Mesendoderm (in vitro differentiated cells): ENCODE measurements around the gene ACBD4.

Experiments
- DNase-seq: peaks from one replicate; pipeline ENCODE4 v3.0.0; 2013
- H2AK5ac ChIP-seq: 2 replicates; pipeline ENCODE4 v1.6.1; 2013; ENCODE audit warnings: low read length, inconsistent platforms
- H2BK120ac ChIP-seq: 2 replicates; pipeline ENCODE4 v1.6.1; 2013; ENCODE audit warnings: low read depth, mild to moderate bottlenecking, low read length, moderate library complexity, mixed read lengths
- H2BK15ac ChIP-seq: replicated peaks from 2 replicates; pipeline ENCODE4 v1.6.1; 2013; ENCODE audit warnings: low read depth, mild to moderate bottlenecking, moderate library complexity
- H2BK5ac ChIP-seq: 2 replicates; pipeline ENCODE4 v1.6.1; 2013; ENCODE audit warnings: low read length, inconsistent platforms
- H3K18ac ChIP-seq: 2 replicates; pipeline ENCODE4 v1.6.1; 2013; ENCODE audit warnings: mild to moderate bottlenecking, low read length, mixed read lengths
- H3K23ac ChIP-seq: one replicate; pipeline ENCODE4 v1.6.1; 2013; ENCODE audit warnings: low read length
- H3K27ac ChIP-seq: 2 replicates; pipeline ENCODE4 v1.5.1; 2013; ENCODE audit warnings: low read depth, mild to moderate bottlenecking, inconsistent platforms, low read length, moderate library complexity
- H3K27me3 ChIP-seq: 2 replicates; pipeline ENCODE4 v1.6.1; 2013; ENCODE audit warnings: low read length, control low read depth, mild to moderate bottlenecking, inconsistent platforms; ENCODE audit not compliant: insufficient read depth, poor library complexity
- H3K36me3 ChIP-seq: 2 replicates; pipeline ENCODE4 v1.6.1; 2013; ENCODE audit warnings: low read length, inconsistent platforms; ENCODE audit not compliant: control insufficient read depth, insufficient read depth
- H3K4ac ChIP-seq: one replicate; pipeline ENCODE4 v1.6.1; 2013; ENCODE audit warnings: low read depth, mild to moderate bottlenecking, low read length, moderate library complexity
- H3K4me1 ChIP-seq: 2 replicates; pipeline ENCODE4 v1.6.1; 2013; ENCODE audit warnings: low read depth, low read length, inconsistent platforms; ENCODE audit not compliant: control insufficient read depth
- H3K4me2 ChIP-seq: 2 replicates; pipeline ENCODE4 v1.6.1; 2013; ENCODE audit warnings: low read length
- H3K4me3 ChIP-seq: 2 replicates; pipeline ENCODE4 v1.5.1; 2013; ENCODE audit warnings: mild to moderate bottlenecking, low read length
- H3K56ac ChIP-seq: one replicate; pipeline ENCODE4 v1.6.1; 2013; ENCODE audit warnings: low read length
- H3K79me1 ChIP-seq: 2 replicates; pipeline ENCODE4 v1.6.1; 2013; ENCODE audit warnings: low read length, inconsistent platforms
- H3K79me2 ChIP-seq: 2 replicates; pipeline ENCODE4 v1.6.1; 2013; ENCODE audit warnings: mild to moderate bottlenecking, low read length; ENCODE audit not compliant: control insufficient read depth, insufficient read depth
- H3K9ac ChIP-seq: 2 replicates; pipeline ENCODE4 v1.6.1; 2013; ENCODE audit warnings: low read length, inconsistent platforms
- H4K5ac ChIP-seq: one replicate; pipeline ENCODE4 v1.6.1; 2013; ENCODE audit warnings: low read length
- H4K8ac ChIP-seq: one replicate; pipeline ENCODE4 v1.6.1; 2013; ENCODE audit warnings: low read depth, mild to moderate bottlenecking, control low read depth, low read length, moderate library complexity
- WGBS: extraction: QIAGEN DNeasy Blood & Tissue Kit; methylation state at CpG from one replicate; pipeline ENCODE4 v1.1.7; 2013; ENCODE audit warnings: low lambda C conversion rate, missing lambda C conversion rate; ENCODE audit not compliant: insufficient coverage; ENCODE audit errors: extremely low coverage; 5-methylcytosine and 5-hydroxymethylcytosine counted together

The ACBD4 gene

GRCh38 chr17:45143767-45144198, 8.3 kb downstream of the ACBD4 start:
- Histone ChIP-seq H2AK5ac (no peak overlapping the region), H2BK120ac (no peak overlapping the region), H3K4ac (peak overlapping the region; percentile 46), H4K8ac (peak overlapping the region; percentile 66), H3K27me3 (no peaks in the 10 kb centered on the region), H3K18ac (peak overlapping the region; percentile 68), H2BK5ac (peak overlapping the region; percentile 40), H3K27ac (peak overlapping the region; percentile 91), H3K4me2 (peak overlapping the region; percentile 80), H3K23ac (peak overlapping the region; percentile 74), H3K4me1 (peaks cover 11% of the 10 kb centered on the region), H3K9ac (peak overlapping the region; percentile 87), H3K79me2 (no peaks in the 10 kb centered on the region), H3K79me1 (peaks cover 2% of the 10 kb centered on the region), H2BK15ac (no peak overlapping the region), H3K36me3 (no peaks in the 10 kb centered on the region), H3K56ac (peak overlapping the region; percentile 90), H3K4me3 (peak overlapping the region; percentile 46), H4K5ac (no peak overlapping the region)
- no CpG with 5 or more reads among the region's 21 CpGs for WGBS
- peak; percentile 91 for DNase-seq

DNA sequence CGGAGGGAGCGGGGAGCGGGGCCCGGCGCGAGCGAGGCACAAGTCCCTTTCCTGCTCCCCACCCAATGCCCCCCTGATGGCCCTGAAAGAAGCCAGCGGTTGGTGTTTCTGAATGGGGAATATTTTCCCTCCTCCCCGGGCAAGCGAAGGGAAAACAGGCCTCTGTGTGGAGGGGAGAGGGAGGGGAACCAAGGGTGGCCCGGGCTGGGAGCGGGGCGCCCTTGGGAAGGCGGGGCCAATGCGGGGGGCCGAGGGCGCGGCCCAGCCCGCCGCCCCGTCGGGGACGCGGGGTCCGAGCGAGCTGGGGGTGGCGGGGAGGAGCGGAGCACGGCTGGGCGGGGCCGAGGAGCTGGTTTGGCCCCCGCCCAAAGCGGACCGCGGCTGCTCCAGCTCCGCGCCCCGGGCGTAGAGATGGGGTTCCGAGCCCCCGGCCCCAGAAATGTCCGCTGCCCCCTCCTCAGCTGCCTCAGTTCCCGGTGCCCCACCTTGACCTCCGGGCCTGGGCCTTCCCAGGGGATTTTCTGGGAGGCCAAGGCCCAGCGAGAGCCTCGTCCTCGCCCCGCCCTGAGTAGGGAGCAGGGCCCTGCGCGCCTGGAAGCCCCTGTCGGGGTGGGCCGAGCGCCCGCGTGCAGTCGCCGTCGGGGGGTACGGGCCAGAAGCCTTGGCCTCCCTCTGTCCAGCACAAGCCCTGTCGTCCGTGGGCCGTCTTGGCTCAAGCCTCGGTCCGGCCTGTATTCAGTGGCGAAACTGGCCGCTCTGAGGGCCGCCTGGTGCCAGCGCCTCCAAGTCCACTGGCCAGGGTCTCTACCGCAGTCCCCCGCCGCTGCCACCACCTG, 8.9 kb downstream of the ACBD4 start:
- Histone ChIP-seq H4K8ac (no peak overlapping the region), H2BK120ac (no peak overlapping the region), H2AK5ac (no peak overlapping the region), H3K4me3 (peak overlapping the region; percentile 46), H3K79me1 (peaks cover 2% of the 10 kb centered on the region), H3K4me1 (peaks cover 11% of the 10 kb centered on the region), H2BK15ac (no peak overlapping the region), H3K56ac (peak overlapping the region; percentile 90), H3K36me3 (no peaks in the 10 kb centered on the region), H3K18ac (peak overlapping the region; percentile 68), H3K9ac (peak overlapping the region; percentile 87), H2BK5ac (peak overlapping the region; percentile 40), H4K5ac (peak overlapping the region; percentile 62), H3K4ac (peak overlapping the region; percentile 46), H3K27ac (peak overlapping the region; percentile 91), H3K79me2 (peaks cover 2% of the 10 kb centered on the region), H3K23ac (peak overlapping the region; percentile 74), H3K27me3 (no peaks in the 10 kb centered on the region), H3K4me2 (peak overlapping the region; percentile 80)
- DNase-seq = no peak
- no CpG with 5 or more reads among the region's 71 CpGs for WGBS

DNA sequence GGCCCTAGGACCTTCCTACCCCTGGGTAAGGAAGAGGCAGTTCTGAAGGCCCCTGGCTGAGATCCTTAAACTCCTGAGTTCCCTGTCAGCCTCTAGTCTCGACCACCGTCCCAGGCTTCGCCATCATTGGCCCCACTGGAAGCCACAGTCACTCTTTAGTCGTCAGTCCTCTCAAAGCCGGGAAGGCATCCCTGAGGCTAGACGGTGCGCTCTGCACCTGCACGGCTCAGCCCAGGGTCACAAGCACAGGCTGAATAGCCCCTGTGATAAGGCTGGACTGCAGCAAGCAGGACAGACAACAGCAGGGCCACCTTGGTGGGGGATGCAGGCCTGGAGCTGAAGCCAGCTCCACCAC, 9.5 kb downstream of the ACBD4 start:
- no peak for DNase-seq
- Histone ChIP-seq H4K8ac (no peak overlapping the region), H3K27ac (peak overlapping the region; percentile 25), H3K23ac (no peak overlapping the region), H2BK5ac (no peak overlapping the region), H3K27me3 (no peaks in the 10 kb centered on the region), H3K4me2 (no peak overlapping the region), H3K56ac (peak overlapping the region; percentile 90), H3K4me3 (no peak overlapping the region), H3K4ac (peak overlapping the region; percentile 10), H3K79me2 (peaks cover 7% of the 10 kb centered on the region), H4K5ac (no peak overlapping the region), H3K4me1 (peaks cover 9% of the 10 kb centered on the region), H3K36me3 (no peaks in the 10 kb centered on the region), H2BK120ac (no peak overlapping the region), H3K9ac (peak overlapping the region; percentile 87), H2BK15ac (no peak overlapping the region), H2AK5ac (no peak overlapping the region), H3K79me1 (peaks cover 5% of the 10 kb centered on the region), H3K18ac (peak overlapping the region; percentile 68)
- no CpG with 5 or more reads among the region's 8 CpGs for WGBS

- H3K23ac ChIP-seq = no peak overlapping the region
- H3K27me3 ChIP-seq = no peaks in the 10 kb centered on the region
- no peak overlapping the region for H4K5ac ChIP-seq
- no peak overlapping the region for H4K8ac ChIP-seq
- peak overlapping the region; percentile 26 for H3K56ac ChIP-seq
- WGBS = no CpG with 5 or more reads among the region's 10 CpGs
- peaks cover 14% of the 10 kb centered on the region for H3K79me2 ChIP-seq
- H2BK15ac ChIP-seq = no peak overlapping the region
- H3K4ac ChIP-seq = no peak overlapping the region
- no peak overlapping the region for H2BK5ac ChIP-seq
- no peak overlapping the region for H3K4me3 ChIP-seq
- no peak for DNase-seq
- peaks cover 5% of the 10 kb centered on the region for H3K79me1 ChIP-seq
- H3K4me2 ChIP-seq = no peak overlapping the region
- H2BK120ac ChIP-seq = no peak overlapping the region
- H3K9ac ChIP-seq = peak overlapping the region; percentile 33
- peak overlapping the region; percentile 86 for H2AK5ac ChIP-seq
- H3K4me1 ChIP-seq = peaks cover 9% of the 10 kb centered on the region
- no peak overlapping the region for H3K18ac ChIP-seq
- H3K36me3 ChIP-seq = no peaks in the 10 kb centered on the region
- no peak overlapping the region for H3K27ac ChIP-seq
These were observed 10.7 kb downstream of the ACBD4 start for GRCh38 chr17:45146166-45146565.

DNA sequence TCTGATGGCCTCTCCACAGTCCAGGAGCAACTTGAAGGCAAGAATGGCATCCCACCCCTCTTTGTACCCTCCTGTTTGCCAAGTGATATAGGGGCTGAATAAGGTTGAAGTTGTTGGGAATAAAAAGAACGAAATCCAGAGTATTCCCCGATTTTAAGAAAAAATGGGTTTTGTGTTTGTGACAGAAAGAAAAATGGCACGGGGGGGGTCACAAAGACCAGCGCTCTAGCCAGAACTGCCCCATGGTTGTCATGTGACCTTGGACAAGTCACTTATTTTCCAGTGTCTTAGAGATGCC, 11.1 kb downstream of the ACBD4 start:
- no CpG with 5 or more reads among the region's 4 CpGs for WGBS
- Histone ChIP-seq H4K8ac (no peak overlapping the region), H3K27me3 (no peaks in the 10 kb centered on the region), H3K56ac (peak overlapping the region; percentile 93), H3K4ac (no peak overlapping the region), H2BK15ac (no peak overlapping the region), H3K79me1 (peaks cover 6% of the 10 kb centered on the region), H3K36me3 (no peaks in the 10 kb centered on the region), H3K79me2 (peaks cover 16% of the 10 kb centered on the region), H2BK5ac (no peak overlapping the region), H3K4me1 (peaks cover 9% of the 10 kb centered on the region), H2AK5ac (peak overlapping the region; percentile 100), H3K27ac (no peak overlapping the region), H3K9ac (peak overlapping the region; percentile 87), H4K5ac (peak overlapping the region; percentile 95), H3K4me2 (no peak overlapping the region), H3K23ac (no peak overlapping the region), H2BK120ac (no peak overlapping the region), H3K18ac (no peak overlapping the region), H3K4me3 (no peak overlapping the region)
- no peak for DNase-seq
